GM23338 (cell line): Measurements from ENCODE around the gene ABHD16A. TPM values are rescaled to one million over a fixed set of nuclear protein-coding genes. Genes with fewer than 3 reads are reported as not detected.

Source experiments
- ATAC-seq: fragments of 200-7000 bp; cut with Tn5 transposase; 3 replicates; pipeline ENCODE4 v1.9.1; 2020
- DNase-seq: peaks from one replicate; pipeline ENCODE4 v3.0.0-alpha.2; 2015; ENCODE audit warnings: low spot score
- H2AFZ ChIP-seq: fragments of 200-600 bp; sonication (generic); 2 replicates; pipeline ENCODE4 v1.8.0; 2016; ENCODE audit warnings: antibody characterized with exemption, mild to moderate bottlenecking, moderate library complexity
- H3F3A ChIP-seq: fragments of 200-600 bp; sonication (generic); replicated peaks from 2 replicates; pipeline ENCODE4 v1.8.0; 2017; ENCODE audit warnings: antibody characterized with exemption, mixed run types, low read depth
- H3K27ac ChIP-seq: fragments of 200-600 bp; sonication (generic); 2 replicates; pipeline ENCODE4 v1.6.1; 2016; ENCODE audit warnings: low read depth
- H3K27me3 ChIP-seq: fragments of 200-600 bp; sonication (generic); 2 replicates; pipeline ENCODE4 v1.8.0; 2016; ENCODE audit warnings: mild to moderate bottlenecking, mixed run types, moderate library complexity; ENCODE audit not compliant: insufficient read depth
- H3K36me3 ChIP-seq: fragments of 200-600 bp; sonication (generic); 2 replicates; pipeline ENCODE4 v1.8.0; 2016; ENCODE audit warnings: mild to moderate bottlenecking; ENCODE audit not compliant: insufficient read depth
- H3K4me1 ChIP-seq: fragments of 200-600 bp; sonication (generic); 2 replicates; pipeline ENCODE4 v1.8.0; 2016; ENCODE audit warnings: mild to moderate bottlenecking, moderate library complexity; ENCODE audit not compliant: insufficient read depth
- H3K4me2 ChIP-seq: fragments of 200-600 bp; sonication (generic); 2 replicates; pipeline ENCODE4 v1.7.1; 2017; ENCODE audit warnings: mixed run types
- H3K4me3 ChIP-seq: fragments of 200-600 bp; sonication (generic); 2 replicates; pipeline ENCODE4 v1.6.1; 2016; ENCODE audit warnings: mixed run types
- H3K79me2 ChIP-seq: fragments of 200-600 bp; sonication (generic); replicated peaks from 2 replicates; pipeline ENCODE4 v1.8.0; 2017; ENCODE audit warnings: mild to moderate bottlenecking; ENCODE audit not compliant: insufficient read depth
- H3K9me2 ChIP-seq: fragments of 200-600 bp; sonication (generic); 2 replicates; pipeline ENCODE4 v1.8.0; 2017; ENCODE audit not compliant: insufficient read depth
- H4K20me1 ChIP-seq: fragments of 200-600 bp; sonication (generic); replicated peaks from 2 replicates; pipeline ENCODE4 v1.8.0; 2017; ENCODE audit warnings: mild to moderate bottlenecking; ENCODE audit not compliant: insufficient read depth
- H3K27ac Mint-ChIP-seq: 2 replicates; pipeline ENCODE4 v1.8.0; 2020; ENCODE audit warnings: inconsistent platforms, mild to moderate bottlenecking, moderate library complexity, mixed read lengths
- H3K27me3 Mint-ChIP-seq: 3 replicates; pipeline ENCODE4 v1.8.0; 2022; ENCODE audit warnings: low read depth, mild to moderate bottlenecking, moderate library complexity, mixed read lengths, inconsistent platforms; ENCODE audit not compliant: insufficient read depth, poor library complexity
- H3K36me3 Mint-ChIP-seq: 3 replicates; pipeline ENCODE4 v1.8.0; 2021; ENCODE audit warnings: low read depth, mild to moderate bottlenecking, inconsistent platforms, moderate library complexity, mixed read lengths
- H3K4me1 Mint-ChIP-seq: 3 replicates; pipeline ENCODE4 v1.8.0; 2020; ENCODE audit warnings: mild to moderate bottlenecking, inconsistent platforms, mixed read lengths
- H3K4me3 Mint-ChIP-seq: 3 replicates; pipeline ENCODE4 v1.8.0; 2021; ENCODE audit warnings: moderate library complexity, mild to moderate bottlenecking, inconsistent platforms, mixed read lengths
- H3K9me3 Mint-ChIP-seq: 3 replicates; pipeline ENCODE4 v1.8.0; 2020; ENCODE audit warnings: moderate library complexity, mild to moderate bottlenecking, inconsistent platforms, mixed read lengths
- EZH2phosphoT487 ChIP-seq: fragments of 200-600 bp; sonication (generic); IDR thresholded peaks from one replicate; pipeline ENCODE4 v1.8.1; 2018; ENCODE audit warnings: antibody characterized with exemption; ENCODE audit not compliant: unreplicated experiment
- polyA plus RNA-seq: library from polyadenylated mRNA; unstranded; fragments of >200 nt; fragmentation: Nextera tagmentation; extraction: Ambion mirVana; gene quantifications from 2 replicates; pipeline ENCODE4 v1.2.1, GENCODE V29; 2016
- total RNA-seq: library from RNA; depleted of rRNA; stranded (reverse); fragments of >200 nt; shearing (Covaris generic); gene quantifications from 2 replicates; pipeline ENCODE4 v1.2.3, GENCODE V29; 2014
- TF ChIP-seq, protein P1 (sequence below): fragments of 250-450 bp; sonication (Bioruptor Pico); IDR thresholded peaks from 2 replicates; pipeline ENCODE4 v1.5.0; 2020; ENCODE audit warnings: mild to moderate bottlenecking, moderate library complexity

The ABHD16A gene
- total and polyA plus RNA-seq, 2 experiments from 2014 or later: 26.9 to 37.0 TPM

DNA sequence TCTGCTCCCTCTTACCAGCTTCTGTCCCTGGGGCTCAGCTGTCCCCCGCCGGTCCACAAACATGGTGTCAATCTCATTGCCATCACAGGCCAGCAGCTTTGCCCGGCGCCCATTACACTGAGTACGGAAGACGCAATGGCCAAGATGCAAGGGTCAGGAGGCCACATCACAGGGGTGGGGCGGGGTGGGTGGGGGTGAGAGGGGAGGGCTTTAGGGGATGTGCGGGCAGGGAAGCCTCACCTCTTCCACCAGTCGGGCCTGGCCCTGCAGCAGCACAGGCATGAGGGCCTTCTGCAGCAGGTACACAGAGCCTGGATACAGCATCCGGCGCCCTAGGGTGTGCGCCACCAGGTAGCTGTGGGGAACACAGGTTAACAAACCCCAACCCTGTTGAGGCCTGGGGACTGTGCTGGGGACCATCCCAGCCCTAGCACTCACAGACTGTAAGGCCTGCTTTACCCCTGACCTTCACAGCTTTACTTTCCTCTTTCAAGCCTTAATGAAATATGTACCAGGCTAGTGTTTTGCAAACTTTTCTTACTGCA lies 11.5 kb downstream of the ABHD16A start (continued):
- TF ChIP-seq EZH2phosphoT487: no peak

- Histone ChIP-seq H2AFZ (no peak overlapping the region), H3K27ac (no peak overlapping the region), H3K36me3 (peaks cover 6% of the 10 kb centered on the region; the same call in 1 of the 2 replicates), H3F3A (no peaks in the 10 kb centered on the region), H3K4me3 (no peak overlapping the region), H3K27me3 (no peaks in the 10 kb centered on the region), H3K4me1 (no peaks in the 10 kb centered on the region), H3K79me2 (no peaks in the 10 kb centered on the region), H4K20me1 (no peaks in the 10 kb centered on the region), H3K4me2 (no peak overlapping the region), H3K9me2 (no peaks in the 10 kb centered on the region)
- Mint-ChIP-seq H3K4me1 (no peaks in the 10 kb centered on the region; the same call in 2 of the 3 replicates), H3K4me3 (no peak overlapping the region), H3K27ac (no peak overlapping the region), H3K9me3 (no peaks in the 10 kb centered on the region), H3K36me3 (peaks cover 21% of the 10 kb centered on the region), H3K27me3 (peaks cover 3% of the 10 kb centered on the region)
- TF ChIP-seq, protein P1, sequence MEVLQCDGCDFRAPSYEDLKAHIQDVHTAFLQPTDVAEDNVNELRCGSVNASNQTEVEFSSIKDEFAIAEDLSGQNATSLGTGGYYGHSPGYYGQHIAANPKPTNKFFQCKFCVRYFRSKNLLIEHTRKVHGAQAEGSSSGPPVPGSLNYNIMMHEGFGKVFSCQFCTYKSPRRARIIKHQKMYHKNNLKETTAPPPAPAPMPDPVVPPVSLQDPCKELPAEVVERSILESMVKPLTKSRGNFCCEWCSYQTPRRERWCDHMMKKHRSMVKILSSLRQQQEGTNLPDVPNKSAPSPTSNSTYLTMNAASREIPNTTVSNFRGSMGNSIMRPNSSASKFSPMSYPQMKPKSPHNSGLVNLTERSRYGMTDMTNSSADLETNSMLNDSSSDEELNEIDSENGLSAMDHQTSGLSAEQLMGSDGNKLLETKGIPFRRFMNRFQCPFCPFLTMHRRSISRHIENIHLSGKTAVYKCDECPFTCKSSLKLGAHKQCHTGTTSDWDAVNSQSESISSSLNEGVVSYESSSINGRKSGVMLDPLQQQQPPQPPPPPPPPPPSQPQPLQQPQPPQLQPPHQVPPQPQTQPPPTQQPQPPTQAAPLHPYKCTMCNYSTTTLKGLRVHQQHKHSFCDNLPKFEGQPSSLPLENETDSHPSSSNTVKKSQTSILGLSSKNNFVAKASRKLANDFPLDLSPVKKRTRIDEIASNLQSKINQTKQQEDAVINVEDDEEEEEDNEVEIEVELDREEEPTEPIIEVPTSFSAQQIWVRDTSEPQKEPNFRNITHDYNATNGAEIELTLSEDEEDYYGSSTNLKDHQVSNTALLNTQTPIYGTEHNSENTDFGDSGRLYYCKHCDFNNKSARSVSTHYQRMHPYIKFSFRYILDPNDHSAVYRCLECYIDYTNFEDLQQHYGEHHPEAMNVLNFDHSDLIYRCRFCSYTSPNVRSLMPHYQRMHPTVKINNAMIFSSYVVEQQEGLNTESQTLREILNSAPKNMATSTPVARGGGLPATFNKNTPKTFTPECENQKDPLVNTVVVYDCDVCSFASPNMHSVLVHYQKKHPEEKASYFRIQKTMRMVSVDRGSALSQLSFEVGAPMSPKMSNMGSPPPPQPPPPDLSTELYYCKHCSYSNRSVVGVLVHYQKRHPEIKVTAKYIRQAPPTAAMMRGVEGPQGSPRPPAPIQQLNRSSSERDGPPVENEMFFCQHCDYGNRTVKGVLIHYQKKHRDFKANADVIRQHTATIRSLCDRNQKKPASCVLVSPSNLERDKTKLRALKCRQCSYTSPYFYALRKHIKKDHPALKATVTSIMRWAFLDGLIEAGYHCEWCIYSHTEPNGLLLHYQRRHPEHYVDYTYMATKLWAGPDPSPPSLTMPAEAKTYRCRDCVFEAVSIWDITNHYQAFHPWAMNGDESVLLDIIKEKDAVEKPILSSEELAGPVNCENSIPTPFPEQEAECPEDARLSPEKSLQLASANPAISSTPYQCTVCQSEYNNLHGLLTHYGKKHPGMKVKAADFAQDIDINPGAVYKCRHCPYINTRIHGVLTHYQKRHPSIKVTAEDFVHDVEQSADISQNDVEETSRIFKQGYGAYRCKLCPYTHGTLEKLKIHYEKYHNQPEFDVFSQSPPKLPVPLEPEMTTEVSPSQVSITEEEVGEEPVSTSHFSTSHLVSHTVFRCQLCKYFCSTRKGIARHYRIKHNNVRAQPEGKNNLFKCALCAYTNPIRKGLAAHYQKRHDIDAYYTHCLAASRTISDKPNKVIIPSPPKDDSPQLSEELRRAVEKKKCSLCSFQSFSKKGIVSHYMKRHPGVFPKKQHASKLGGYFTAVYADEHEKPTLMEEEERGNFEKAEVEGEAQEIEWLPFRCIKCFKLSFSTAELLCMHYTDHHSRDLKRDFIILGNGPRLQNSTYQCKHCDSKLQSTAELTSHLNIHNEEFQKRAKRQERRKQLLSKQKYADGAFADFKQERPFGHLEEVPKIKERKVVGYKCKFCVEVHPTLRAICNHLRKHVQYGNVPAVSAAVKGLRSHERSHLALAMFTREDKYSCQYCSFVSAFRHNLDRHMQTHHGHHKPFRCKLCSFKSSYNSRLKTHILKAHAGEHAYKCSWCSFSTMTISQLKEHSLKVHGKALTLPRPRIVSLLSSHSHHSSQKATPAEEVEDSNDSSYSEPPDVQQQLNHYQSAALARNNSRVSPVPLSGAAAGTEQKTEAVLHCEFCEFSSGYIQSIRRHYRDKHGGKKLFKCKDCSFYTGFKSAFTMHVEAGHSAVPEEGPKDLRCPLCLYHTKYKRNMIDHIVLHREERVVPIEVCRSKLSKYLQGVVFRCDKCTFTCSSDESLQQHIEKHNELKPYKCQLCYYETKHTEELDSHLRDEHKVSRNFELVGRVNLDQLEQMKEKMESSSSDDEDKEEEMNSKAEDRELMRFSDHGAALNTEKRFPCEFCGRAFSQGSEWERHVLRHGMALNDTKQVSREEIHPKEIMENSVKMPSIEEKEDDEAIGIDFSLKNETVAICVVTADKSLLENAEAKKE (CRISPR knock-in tag): no peak
- ATAC-seq: no peak
- DNase-seq: no peak
Observed at GRCh38 chr6:31691078-31691463, 12.1 kb downstream of the ABHD16A start.
